IMR-90 (cell line): ENCODE results near the gene BCHE. TPM values are rescaled to one million over a fixed set of nuclear protein-coding genes. Genes with fewer than 3 reads are reported as not detected.

ENCODE experiments used
- ATAC-seq: fragments of 200-7000 bp; cut with Tn5 transposase; 2 replicates; pipeline ENCODE4 v1.9.1; 2020; ENCODE audit warnings: low read depth, mild to moderate bottlenecking, moderate library complexity
- BruUV-seq: library from RNA; stranded (reverse); fragments of 400-500 nt; replicated peaks from 2 replicates; lab custom pipeline; 2021; lab: Mats Ljungman, UMichigan
- CTCF ChIA-PET: fragments of 300-600 bp; formaldehyde crosslinking; extraction: SDS; loops from one replicate; lab custom pipeline; 2021; ENCODE audit warnings: antibody characterized with exemption; lab: Yijun Ruan, JAX
- POLR2A ChIA-PET: fragments of 300-600 bp; sonication (Branson Sonifier 250); formaldehyde crosslinking; loops from one replicate; lab custom pipeline; 2022; ENCODE audit warnings: antibody characterized with exemption; ENCODE audit not compliant: unreplicated experiment; lab: Charles Lee
- DNase-seq: peaks from one replicate; pipeline ENCODE4 v3.0.0; 2013
- H2AFZ ChIP-seq: replicated peaks from 2 replicates; pipeline ENCODE3; 2013; ENCODE audit warnings: low read length, mild to moderate bottlenecking; ENCODE audit not compliant: poor library complexity
- H2AK5ac ChIP-seq: 2 replicates; pipeline ENCODE4 v1.6.1; 2013; ENCODE audit warnings: low read depth, low read length, inconsistent platforms
- H2AK9ac ChIP-seq: replicated peaks from 2 replicates; pipeline ENCODE3; 2013; ENCODE audit warnings: mild to moderate bottlenecking, low read depth, low read length, moderate library complexity; ENCODE audit not compliant: poor library complexity
- H2BK120ac ChIP-seq: 2 replicates; pipeline ENCODE4 v1.6.1; 2013; ENCODE audit warnings: low read depth, low read length, inconsistent platforms
- H2BK15ac ChIP-seq: 3 replicates; pipeline ENCODE4 v1.6.1; 2013; ENCODE audit warnings: low read depth, low read length, inconsistent platforms
- H2BK20ac ChIP-seq: 2 replicates; pipeline ENCODE4 v1.6.1; 2013; ENCODE audit warnings: low read depth, mild to moderate bottlenecking, inconsistent platforms, low read length, moderate library complexity
- H2BK5ac ChIP-seq: 2 replicates; pipeline ENCODE4 v1.6.1; 2013; ENCODE audit warnings: mild to moderate bottlenecking, low read depth, low read length, inconsistent platforms; ENCODE audit not compliant: poor library complexity, severe bottlenecking
- H3K14ac ChIP-seq: replicated peaks from 2 replicates; pipeline ENCODE4 v1.6.1; 2013; ENCODE audit warnings: low read depth, low read length, inconsistent platforms
- H3K18ac ChIP-seq: 2 replicates; pipeline ENCODE4 v1.6.1; 2013; ENCODE audit warnings: low read depth, low read length, control low read depth
- H3K23ac ChIP-seq: 2 replicates; pipeline ENCODE4 v1.6.1; 2013; ENCODE audit warnings: low read depth, low read length, inconsistent platforms
- H3K27ac ChIP-seq: 2 replicates; pipeline ENCODE4 v1.5.1; 2013; ENCODE audit warnings: mild to moderate bottlenecking, control low read depth, low read length; ENCODE audit not compliant: insufficient read depth
- H3K27me3 ChIP-seq: 2 replicates; pipeline ENCODE4 v1.6.1; 2013; ENCODE audit warnings: low read length; ENCODE audit not compliant: control insufficient read depth, insufficient read depth
- H3K36me3 ChIP-seq: 2 replicates; pipeline ENCODE4 v1.6.1; 2013; ENCODE audit warnings: low read length, mixed read lengths; ENCODE audit not compliant: control insufficient read depth, insufficient read depth
- H3K4ac ChIP-seq: 2 replicates; pipeline ENCODE4 v1.6.1; 2013; ENCODE audit warnings: low read depth, low read length, inconsistent platforms
- H3K4me1 ChIP-seq: 2 replicates; pipeline ENCODE4 v1.6.1; 2013; ENCODE audit warnings: low read length, mixed read lengths; ENCODE audit not compliant: control insufficient read depth, insufficient read depth
- H3K4me2 ChIP-seq: 2 replicates; pipeline ENCODE4 v1.6.1; 2013; ENCODE audit warnings: low read depth, mild to moderate bottlenecking, control low read depth, low read length, moderate library complexity
- H3K4me3 ChIP-seq: 2 replicates; pipeline ENCODE4 v1.5.1; 2013; ENCODE audit warnings: low read depth, mild to moderate bottlenecking, control low read depth, low read length, moderate library complexity; ENCODE audit not compliant: insufficient read depth
- H3K56ac ChIP-seq: 2 replicates; pipeline ENCODE4 v1.6.1; 2013; ENCODE audit warnings: low read length, inconsistent platforms; ENCODE audit not compliant: insufficient read depth; ENCODE audit errors: extremely low read depth
- H3K79me1 ChIP-seq, 2 experiments: 2 replicates each; pipeline ENCODE4 v1.6.1; 2013; ENCODE audit warnings: low read length in 2 of 2, inconsistent platforms in 1 of 2, low read depth in 1 of 2
- H3K9ac ChIP-seq: 2 replicates; pipeline ENCODE4 v1.6.1; 2013; ENCODE audit warnings: low read depth, low read length, control low read depth
- H3K9me1 ChIP-seq: 2 replicates; pipeline ENCODE4 v1.6.1; 2013; ENCODE audit warnings: low read length, inconsistent platforms; ENCODE audit not compliant: insufficient read depth
- H3K9me3 ChIP-seq: 2 replicates; pipeline ENCODE4 v1.6.1; 2013; ENCODE audit warnings: low read length; ENCODE audit not compliant: control insufficient read depth, insufficient read depth
- H4K20me1 ChIP-seq: 2 replicates; pipeline ENCODE4 v1.6.1; 2013; ENCODE audit warnings: low read length, inconsistent platforms; ENCODE audit not compliant: insufficient read depth
- H4K5ac ChIP-seq: 2 replicates; pipeline ENCODE4 v1.6.1; 2013; ENCODE audit warnings: mild to moderate bottlenecking, low read depth, low read length, control low read depth
- H4K8ac ChIP-seq, 2 experiments: 2 replicates each; pipeline ENCODE4 v1.6.1; 2013; ENCODE audit warnings: low read depth in 2 of 2, low read length in 2 of 2, control low read depth in 1 of 2, inconsistent platforms in 1 of 2
- H4K91ac ChIP-seq: 2 replicates; pipeline ENCODE4 v1.6.1; 2013; ENCODE audit warnings: low read depth, low read length, inconsistent platforms; ENCODE audit not compliant: insufficient read depth
- BHLHE40 ChIP-seq: fragments of 150-350 bp; IDR thresholded peaks from 2 replicates; pipeline ENCODE4 v1.6.1; 2016; ENCODE audit warnings: mild to moderate bottlenecking, low read depth, low read length
- CEBPB ChIP-seq: IDR thresholded peaks from 2 replicates; pipeline ENCODE4 v1.6.1; 2012; ENCODE audit warnings: low read depth, low read length, improper control_type of control experiment
- CHD1 ChIP-seq: IDR thresholded peaks from 2 replicates; pipeline ENCODE4 v1.6.1; 2012; ENCODE audit warnings: low read depth, low read length, improper control_type of control experiment
- CTCF ChIP-seq: conservative IDR thresholded peaks from 2 replicates; pipeline ENCODE4 v1.5.1; 2012; ENCODE audit warnings: mild to moderate bottlenecking, low read depth, low read length, improper control_type of control experiment
- ELK1 ChIP-seq: fragments of 150-350 bp; IDR thresholded peaks from 2 replicates; pipeline ENCODE4 v1.6.1; 2016; ENCODE audit warnings: low read depth, mild to moderate bottlenecking, low read length, moderate library complexity, borderline replicate concordance
- FOS ChIP-seq: fragments of 150-350 bp; IDR thresholded peaks from 2 replicates; pipeline ENCODE4 v1.6.1; 2016; ENCODE audit warnings: low read depth, low read length
- MAFK ChIP-seq: IDR thresholded peaks from 2 replicates; pipeline ENCODE4 v1.6.1; 2012; ENCODE audit warnings: low read depth, low read length, improper control_type of control experiment
- MAZ ChIP-seq: IDR thresholded peaks from 2 replicates; pipeline ENCODE4 v1.6.1; 2012; ENCODE audit warnings: low read depth, mild to moderate bottlenecking, low read length, improper control_type of control experiment, moderate library complexity, borderline replicate concordance
- MXI1 ChIP-seq: IDR thresholded peaks from 2 replicates; pipeline ENCODE4 v1.6.1; 2012; ENCODE audit warnings: low read depth, mild to moderate bottlenecking, low read length, moderate library complexity, borderline replicate concordance
- NFE2L2 ChIP-seq: fragments of 150-350 bp; IDR thresholded peaks from 2 replicates; pipeline ENCODE4 v1.6.1; 2016; ENCODE audit warnings: low read depth, mild to moderate bottlenecking, low read length
- POLR2A ChIP-seq: IDR thresholded peaks from 2 replicates; pipeline ENCODE4 v1.6.1; 2012; ENCODE audit warnings: mild to moderate bottlenecking, low read depth, low read length
- RAD21 ChIP-seq: IDR thresholded peaks from 2 replicates; pipeline ENCODE4 v1.6.1; 2012; ENCODE audit warnings: low read length, improper control_type of control experiment
- RCOR1 ChIP-seq: IDR thresholded peaks from 2 replicates; pipeline ENCODE4 v1.6.1; 2012; ENCODE audit warnings: mild to moderate bottlenecking, low read length, improper control_type of control experiment; ENCODE audit not compliant: insufficient replicate concordance
- RFX5 ChIP-seq: IDR thresholded peaks from 2 replicates; pipeline ENCODE4 v1.8.0; 2012; ENCODE audit warnings: low read depth, mild to moderate bottlenecking, low read length, moderate library complexity
- SMC3 ChIP-seq: fragments of 150-350 bp; IDR thresholded peaks from 2 replicates; pipeline ENCODE4 v1.6.1; 2016; ENCODE audit warnings: low read depth, mild to moderate bottlenecking, antibody characterized with exemption, low read length, moderate library complexity
- USF2 ChIP-seq: fragments of 150-350 bp; IDR thresholded peaks from 2 replicates; pipeline ENCODE4 v1.6.1; 2017; ENCODE audit warnings: mild to moderate bottlenecking, antibody characterized with exemption, low read length, low read depth
- WGBS, 2 experiments: methylation state at CpG; one replicate each; pipeline versions ENCODE4 v1.1.5 to v1.1.7; 2013; ENCODE audit warnings: missing lambda C conversion rate in 2 of 2; ENCODE audit not compliant: insufficient read length in 1 of 2; ENCODE audit errors: extremely low coverage in 2 of 2; 5-methylcytosine and 5-hydroxymethylcytosine counted together
- dilution Hi-C: fragments of 300-500 bp; cut with HindIII; formaldehyde crosslinking; loops from one replicate; pipeline ENCODE4 v1.14.3; 2018; ENCODE audit warnings: low sequenced_read_pairs; ENCODE audit not compliant: unreplicated experiment
- in situ Hi-C: fragments of 300-500 bp; cut with MboI; formaldehyde crosslinking; loops from 3 replicates; pipeline ENCODE4 v1.14.3; 2019; ENCODE audit warnings: low sequenced_read_pairs, inconsistent platforms, mixed read lengths
- intact Hi-C: fragments of 100-400 bp; cut with micrococcal nuclease; formaldehyde crosslinking; loops from 2 replicates; pipeline ENCODE4 v1.10.0; 2022
- polyA plus RNA-seq, 3 experiments: library from polyadenylated mRNA; depleted of rRNA; stranded (reverse); fragments of >200 nt; gene quantifications; 2 replicates each; pipeline ENCODE4 v1.2.3, GENCODE V29; 2012; ENCODE audit warnings: low replicate concordance in 1 of 3
- total RNA-seq: library from RNA; depleted of rRNA; stranded (reverse); fragments of >200 nt; gene quantifications from 2 replicates; pipeline ENCODE4 v1.2.3, GENCODE V29; 2012

BCHE gene
- total and polyA plus RNA-seq, 2 of the 4 experiments (the other 2 are of a cell fraction) = 1.5 to 1.6 TPM

GRCh38 chr3:165837801-165838200 lies 578 bp upstream of the BCHE start:
- no peaks in the 10 kb centered on the region for H3K79me1 ChIP-seq
- CTCF ChIA-PET = no interaction called here
- no peaks in the 10 kb centered on the region for H3K9me1 ChIP-seq
- no peak overlapping the region for H3K18ac ChIP-seq
- dilution Hi-C loops = no loop called here
- no peaks in the 10 kb centered on the region for H4K20me1 ChIP-seq
- H3K9ac ChIP-seq = no peak overlapping the region
- H2AK5ac ChIP-seq = no peak overlapping the region
- H3K14ac ChIP-seq = no peak overlapping the region
- no peak overlapping the region for H2AFZ ChIP-seq
- no peak overlapping the region for H3K4me2 ChIP-seq
- no TSS peak for BruUV-seq
- H2AK9ac ChIP-seq = no peak overlapping the region
- H2BK5ac ChIP-seq = no peak overlapping the region
- no peak overlapping the region for H3K23ac ChIP-seq
- H3K36me3 ChIP-seq = no peaks in the 10 kb centered on the region
- intact Hi-C loops = no loop called here
- H2BK20ac ChIP-seq = no peak overlapping the region
- no CpG with 5 or more reads among the region's 1 CpG for WGBS, 2 experiments
- H3K4me3 ChIP-seq = no peak overlapping the region
- H3K9me3 ChIP-seq = no peaks in the 10 kb centered on the region; the same call in 1 of the 2 replicates
- no peak for ATAC-seq
- no peak overlapping the region for H3K4ac ChIP-seq
- no peak overlapping the region for H2BK15ac ChIP-seq
- no peaks in the 10 kb centered on the region for H3K4me1 ChIP-seq
- no peak overlapping the region for H4K5ac ChIP-seq
- H4K91ac ChIP-seq = no peak overlapping the region
- no peak overlapping the region for H3K56ac ChIP-seq
- no peak overlapping the region for H3K27ac ChIP-seq
- TF ChIP-seq CTCF (no peak), RFX5 (no peak), BHLHE40 (no peak), SMC3 (no peak), ELK1 (no peak), FOS (no peak), CHD1 (no peak), USF2 (no peak), POLR2A (no peak), CEBPB (no peak), RAD21 (no peak), NFE2L2 (no peak), RCOR1 (no peak), MXI1 (no peak), MAZ (no peak), MAFK (no peak)
- in situ Hi-C loops = no loop called here
- POLR2A ChIA-PET = no interaction called here
- H3K27me3 ChIP-seq = no peaks in the 10 kb centered on the region
- no peak overlapping the region for H4K8ac ChIP-seq
- DNase-seq = no peak
- H2BK120ac ChIP-seq = no peak overlapping the region
